Nucleus accumbens (tissue), 56 donors: ENCODE data around the gene SCGB2B2.
"Not testable (repeated sequence)": the region's sequence is repeated elsewhere in the genome, so short reads cannot be mapped to it uniquely, and the experiment has no call there.

Experiments
- DNase-seq, 56 donors: peaks; one replicate each; lab custom pipeline; 2025; lab: John Stamatoyannopoulos, UW

SCGB2B2 gene, protein sequence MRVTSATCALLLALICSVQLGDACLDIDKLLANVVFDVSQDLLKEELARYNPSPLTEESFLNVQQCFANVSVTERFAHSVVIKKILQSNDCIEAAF

DNA sequence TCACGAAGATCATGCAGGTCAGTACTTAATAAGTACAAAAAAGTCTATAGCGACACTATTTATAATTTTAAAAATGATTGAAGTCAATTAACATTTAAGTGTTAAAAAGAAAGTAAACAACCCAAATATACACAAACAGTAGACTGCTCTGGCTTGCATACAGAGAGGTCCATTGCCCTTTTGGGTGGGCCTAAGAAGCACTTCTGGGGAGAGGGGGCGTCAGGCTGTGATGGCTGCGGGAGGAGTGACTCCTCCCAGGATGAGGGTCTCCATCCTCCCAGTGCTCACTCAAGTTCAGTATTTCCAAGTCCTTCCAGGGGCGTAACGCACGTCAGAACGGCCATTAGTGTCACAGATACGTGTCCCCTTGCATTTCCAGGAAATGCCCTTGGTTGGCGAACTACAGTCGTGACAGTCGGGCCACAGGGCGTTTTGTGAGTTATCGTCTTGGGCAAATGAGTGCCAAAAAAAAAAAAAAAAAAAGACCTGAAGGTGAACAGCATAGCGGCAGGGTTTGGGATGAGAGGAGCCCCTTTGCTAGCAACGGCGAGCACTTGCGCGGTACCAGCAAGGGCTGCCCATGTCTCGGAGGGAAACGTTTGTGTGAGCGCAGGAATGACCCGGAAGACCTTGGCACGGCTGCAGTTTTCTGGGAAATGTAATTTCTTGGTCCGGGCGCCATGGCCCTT is at the start of gene SCGB2B2:
TSS of gene SCGB2B2 (minus strand) at position 463 of the 689 bp plus-strand sequence. CDS start 82,596 bp downstream, outside the sequence.
- peak in 46 of 56 donors; percentile 74 to 98 (median 92) for DNase-seq

DNA sequence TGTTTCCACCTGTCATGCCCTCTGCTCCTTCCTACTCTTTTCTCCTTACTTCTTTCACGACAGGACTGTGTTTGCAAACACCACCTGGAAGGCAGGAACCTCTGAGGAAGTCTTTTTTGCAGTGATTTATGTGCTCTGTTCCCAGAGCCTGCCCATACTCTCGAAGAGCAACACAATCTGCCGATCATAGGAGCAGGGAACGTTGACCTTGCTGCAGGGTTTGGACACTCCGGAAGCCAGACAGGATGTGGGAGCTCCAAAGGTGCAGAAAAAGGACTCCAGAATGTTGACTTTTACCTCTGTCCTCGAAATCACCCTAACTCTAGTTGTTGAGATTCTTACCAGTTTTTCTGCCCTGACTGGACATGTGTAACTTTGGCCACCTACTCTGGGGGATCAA is 48.4 kb upstream of the SCGB2B2 start:
- DNase-seq, result no peak

DNA sequence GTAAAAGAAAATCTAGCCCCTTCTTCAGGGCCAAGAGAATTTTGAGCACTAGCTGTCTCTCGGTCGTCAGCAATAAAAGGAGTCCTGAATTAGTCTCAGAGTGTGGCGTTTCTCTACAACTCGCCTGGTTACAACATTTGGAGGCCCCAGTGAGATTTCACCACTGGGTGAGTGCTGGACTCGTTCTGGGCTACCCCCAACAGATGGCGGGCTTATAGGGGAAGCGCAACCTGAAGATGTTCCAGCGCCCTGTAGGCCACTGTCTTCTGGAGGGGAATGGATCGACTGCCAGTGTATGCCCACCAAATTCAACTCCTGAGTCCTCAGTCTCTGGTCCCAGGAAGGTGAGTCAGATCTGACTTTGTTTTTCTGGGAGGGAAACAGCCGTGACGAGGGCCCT is 45.4 kb upstream of the SCGB2B2 start:
- DNase-seq, result no peak

DNA sequence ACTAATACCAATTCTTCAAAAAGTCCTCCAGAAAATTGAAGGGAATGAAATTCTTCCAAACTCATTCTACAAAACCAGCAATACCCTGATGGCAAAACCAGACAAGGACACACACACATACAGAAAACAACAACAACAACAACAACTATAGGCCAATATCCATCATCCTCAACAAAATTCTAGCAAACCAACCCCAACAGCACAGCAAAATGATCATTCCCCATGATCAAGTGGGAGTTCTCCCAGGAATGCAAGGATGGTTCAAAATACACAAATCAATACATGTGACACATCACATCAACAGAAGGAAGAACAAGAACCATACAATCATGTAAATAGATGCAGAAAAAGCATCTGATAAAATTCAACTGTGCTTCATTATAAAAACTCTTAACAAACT is 38.4 kb upstream of the SCGB2B2 start:
- DNase-seq, result no peak

DNA sequence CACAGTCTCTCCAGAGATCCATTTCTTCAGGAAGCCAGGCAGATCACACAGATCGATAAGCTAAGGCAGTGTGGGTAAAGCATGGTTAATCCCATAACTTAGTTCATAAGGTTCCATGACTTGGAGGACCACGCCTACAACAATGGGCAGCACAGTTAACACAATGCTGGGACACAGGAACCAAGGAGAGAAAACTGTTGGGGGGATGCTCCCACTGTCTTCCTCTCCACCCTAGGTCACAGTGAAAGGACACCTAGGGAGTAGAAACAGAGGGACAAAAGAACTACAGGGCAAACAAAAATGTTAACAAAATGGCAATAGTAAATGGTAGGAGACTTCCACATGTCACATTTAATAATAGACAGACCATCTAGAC is 36.3 kb upstream of the SCGB2B2 start:
- DNase-seq, result no peak

DNA sequence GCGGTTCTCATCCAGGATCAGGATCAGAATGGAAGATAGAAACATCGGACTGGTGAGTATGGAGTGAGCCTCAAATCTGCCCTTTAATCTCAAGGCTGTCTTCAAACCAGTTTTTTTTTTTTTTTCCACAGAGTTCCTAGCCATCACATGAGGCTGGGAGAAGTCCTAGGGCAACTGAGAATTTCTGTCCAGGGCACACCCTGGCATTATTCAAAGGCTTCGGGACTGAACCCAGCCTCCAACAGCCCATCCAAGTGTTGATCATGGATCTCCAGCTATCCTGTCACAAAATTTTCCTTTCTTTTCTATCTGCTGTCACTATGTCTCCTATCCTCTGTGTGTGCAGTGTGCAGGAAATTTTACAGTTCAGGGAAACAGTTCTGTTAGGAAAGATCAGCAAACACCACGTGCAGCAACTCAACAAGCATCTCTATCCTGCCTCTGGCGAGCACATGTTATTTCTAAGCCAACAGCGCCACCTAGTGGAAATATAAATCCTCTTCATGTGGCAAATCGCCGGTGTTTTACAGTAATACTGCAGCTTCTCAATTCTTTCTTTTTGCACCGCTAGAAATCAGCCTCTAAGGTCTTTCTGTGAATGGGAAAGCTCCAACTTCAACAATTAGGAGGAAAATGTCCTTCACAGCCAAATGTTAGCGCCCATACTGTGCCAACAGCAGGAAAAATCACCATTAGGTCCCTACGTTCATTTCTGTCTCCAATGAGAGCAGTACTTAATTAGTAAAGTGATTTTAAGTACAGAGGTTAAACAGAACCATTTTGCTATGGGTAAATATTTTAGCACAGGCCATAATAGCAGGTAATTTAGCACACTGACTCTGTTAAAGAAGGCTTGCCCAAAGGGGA is 35.7 kb upstream of the SCGB2B2 start:
- DNase-seq, result peak in 36 of 56 donors; percentile 1 to 60 (median 26)

DNA sequence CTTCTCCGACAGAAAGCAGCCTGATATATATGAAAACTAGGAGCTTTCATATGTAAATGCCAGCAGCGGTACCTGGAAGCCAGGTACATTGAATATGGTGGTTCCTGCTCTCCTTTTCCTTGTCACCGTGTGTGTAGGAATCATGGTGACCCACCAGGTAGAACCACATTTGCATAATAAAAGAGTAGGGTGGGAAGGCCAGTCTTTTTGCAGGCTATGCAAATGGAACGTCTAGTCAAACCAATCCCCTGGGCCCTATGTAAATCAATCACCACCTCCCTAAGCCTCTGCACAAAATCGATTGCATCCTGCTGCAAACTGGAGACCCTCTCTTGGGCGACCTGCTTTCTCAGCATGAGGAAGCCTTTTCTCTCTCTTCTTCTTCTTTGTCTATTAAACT is 34.9 kb upstream of the SCGB2B2 start:
- DNase-seq, result no peak

DNA sequence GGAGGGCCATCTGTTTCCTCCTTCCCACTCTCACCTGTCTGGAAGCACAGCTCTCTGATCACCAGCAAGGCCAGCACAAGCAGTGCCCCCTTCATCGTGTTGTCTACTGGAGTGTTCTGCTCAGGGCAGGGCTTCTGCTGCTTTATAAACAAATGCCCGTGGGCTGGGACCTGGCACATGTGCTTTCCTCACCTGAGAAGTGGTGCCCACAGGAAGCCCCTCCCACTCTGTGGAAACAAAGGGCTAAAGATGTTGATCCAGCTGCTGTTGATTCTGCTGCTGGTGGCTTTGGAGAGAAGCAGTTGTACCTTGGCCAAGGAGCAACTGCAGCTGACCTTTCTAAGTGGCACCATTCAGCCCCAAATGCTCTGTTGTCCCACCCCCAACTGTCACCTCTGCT is 30.7 kb upstream of the SCGB2B2 start:
- no peak for DNase-seq

DNA sequence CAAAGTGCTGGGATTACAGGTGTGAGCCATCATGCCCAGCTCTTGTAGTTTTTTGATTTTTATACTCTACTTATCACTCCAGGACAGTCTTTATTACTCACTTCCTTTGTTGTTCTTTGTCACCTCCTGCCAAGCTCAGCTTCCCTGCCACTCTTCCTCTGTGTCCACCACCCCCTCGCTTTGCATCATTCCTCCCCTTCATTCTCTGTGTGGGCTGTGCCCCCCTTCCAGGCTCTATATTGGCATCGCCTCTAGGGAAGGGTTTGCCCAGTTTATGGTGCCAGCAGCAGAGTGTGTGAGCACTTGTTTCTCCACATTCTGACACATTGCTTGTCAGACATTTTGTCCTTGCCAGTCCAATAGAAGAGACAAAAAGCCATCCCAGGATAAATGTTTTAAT is 15.6 kb upstream of the SCGB2B2 start:
- no peak for DNase-seq

DNA sequence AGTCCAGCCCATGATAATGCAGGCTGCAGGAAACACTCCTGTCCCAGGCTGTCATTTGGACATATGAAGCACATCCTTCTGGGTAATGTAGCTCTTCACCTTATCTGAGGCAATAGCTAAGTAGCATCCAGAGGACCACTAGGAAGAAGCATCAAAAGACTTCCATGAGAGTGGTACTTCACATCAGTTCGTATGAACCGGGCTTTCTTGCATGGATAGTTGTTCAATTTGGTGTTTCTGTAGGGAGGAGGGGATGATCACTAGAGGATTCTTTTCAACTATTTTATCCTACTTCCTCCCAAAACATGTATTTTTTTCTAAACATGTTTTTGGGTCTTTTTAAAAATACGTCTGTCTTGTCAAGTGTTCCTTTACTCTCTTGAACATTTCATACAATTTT is 13.4 kb upstream of the SCGB2B2 start:
- DNase-seq, result no peak

DNA sequence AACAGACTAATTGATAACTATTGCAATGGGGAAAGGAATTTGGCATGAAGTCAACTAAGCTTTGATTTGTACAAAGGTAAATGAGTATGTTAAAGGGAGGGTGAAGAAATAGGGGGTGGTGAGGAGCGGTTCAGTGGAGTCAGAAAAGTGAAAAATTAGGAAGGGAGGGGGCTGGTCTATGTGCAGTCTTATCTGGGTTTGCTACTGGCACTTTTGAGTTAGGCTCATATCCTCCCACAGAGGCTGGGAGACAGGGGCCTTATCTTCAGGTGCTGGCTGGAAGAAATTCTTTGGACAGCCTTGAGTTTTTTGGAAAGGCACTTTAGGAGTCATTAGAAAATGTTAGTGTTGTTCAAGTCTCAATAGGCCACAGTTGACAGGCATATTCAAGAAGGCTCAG is 11.6 kb upstream of the SCGB2B2 start:
- DNase-seq, result no peak

DNA sequence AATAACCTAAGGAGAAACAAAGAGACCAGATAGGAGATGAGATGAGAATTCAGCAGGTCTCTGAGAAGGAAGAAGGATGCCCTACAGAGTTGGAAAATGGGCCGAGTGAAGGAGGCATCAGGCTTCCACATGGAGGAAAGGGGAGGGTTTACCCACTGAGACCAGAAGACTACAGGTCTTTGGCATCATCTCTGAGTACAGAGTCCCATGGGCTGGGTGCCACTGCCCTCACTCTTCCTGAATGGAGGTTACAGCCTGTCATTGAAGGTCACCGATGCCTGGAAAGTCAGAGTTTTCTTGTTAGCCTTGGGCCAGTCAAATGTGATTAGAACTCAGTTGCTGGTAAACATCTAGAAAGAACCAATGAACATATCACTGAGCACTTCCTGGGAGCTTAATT is 10.4 kb upstream of the SCGB2B2 start:
- no peak for DNase-seq

DNA sequence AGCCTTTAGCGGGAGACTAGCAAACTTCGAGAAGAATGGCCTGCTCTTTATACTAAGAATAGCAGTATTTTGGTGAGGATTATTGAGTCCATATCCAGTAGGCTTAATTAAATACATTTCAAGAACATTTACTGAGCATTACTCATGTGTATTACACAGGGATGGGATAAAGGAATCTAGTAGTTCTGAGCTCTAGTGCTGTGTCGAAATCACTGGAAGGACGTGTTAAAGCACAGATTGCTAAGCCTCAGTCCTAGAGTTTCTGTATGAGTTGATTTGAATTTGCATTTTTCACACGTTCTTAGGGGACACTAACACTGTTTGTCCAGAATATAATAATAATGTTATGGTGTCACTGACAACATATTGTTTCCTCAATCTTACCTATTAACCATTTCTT is 9.5 kb upstream of the SCGB2B2 start:
- DNase-seq, result no peak

DNA sequence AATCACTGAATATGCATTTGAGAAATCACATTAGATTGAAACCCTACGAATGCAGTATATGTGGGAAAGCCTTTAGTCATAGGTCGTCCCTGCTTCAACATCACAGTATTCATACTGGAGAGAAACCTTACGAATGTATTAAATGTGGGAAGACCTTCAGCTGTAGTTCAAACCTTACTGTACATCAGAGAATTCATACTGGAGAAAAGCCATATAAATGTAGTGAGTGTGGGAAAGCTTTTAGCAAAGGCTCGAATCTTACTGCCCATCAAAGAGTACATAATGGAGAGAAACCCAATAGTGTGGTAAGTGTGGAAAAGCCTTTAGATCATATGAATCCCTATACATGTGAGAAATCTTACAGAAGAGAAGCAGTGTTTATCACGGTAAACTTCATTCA is 8.3 kb upstream of the SCGB2B2 start:
- DNase-seq, result not testable (repeated sequence)

DNA sequence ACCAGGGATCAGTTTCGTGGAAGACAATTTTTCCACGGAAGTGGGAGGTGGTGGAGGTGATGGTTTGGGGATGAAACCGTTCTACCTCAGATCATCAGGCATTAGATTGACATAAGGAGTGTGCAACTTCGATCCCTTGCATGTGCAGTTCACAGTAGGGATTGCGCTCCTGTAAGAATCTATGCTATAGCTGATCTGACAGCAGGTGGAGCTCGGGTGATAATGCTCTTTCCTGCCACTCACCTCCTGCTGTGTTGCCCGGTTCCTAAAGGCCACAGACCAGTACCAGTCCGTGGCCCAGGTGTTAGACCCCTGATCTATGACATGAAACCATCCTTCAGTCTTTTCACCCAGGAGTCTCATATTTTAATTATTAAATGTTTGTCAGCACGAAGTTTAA is 4.5 kb upstream of the SCGB2B2 start:
- no peak for DNase-seq

DNA sequence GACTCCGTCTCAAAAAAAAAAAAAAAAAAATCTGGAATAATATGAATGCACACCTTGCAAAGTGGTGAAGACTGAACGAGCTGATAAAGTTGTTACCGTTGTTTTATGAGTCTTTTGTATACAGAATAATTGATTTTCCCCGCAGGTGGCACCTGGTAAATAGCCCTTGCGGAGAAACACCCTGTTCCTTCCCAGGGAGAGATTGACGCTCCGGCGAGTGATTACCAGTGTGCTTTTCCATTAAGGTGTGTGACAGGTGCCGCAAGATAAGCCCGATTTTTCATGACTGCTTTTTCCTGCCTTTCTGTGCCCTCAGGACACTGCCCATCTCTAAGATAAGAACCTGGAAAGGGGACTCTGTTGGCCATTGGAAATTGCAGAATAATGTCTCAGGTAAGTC is 1.5 kb upstream of the SCGB2B2 start:
- DNase-seq, result no peak

DNA sequence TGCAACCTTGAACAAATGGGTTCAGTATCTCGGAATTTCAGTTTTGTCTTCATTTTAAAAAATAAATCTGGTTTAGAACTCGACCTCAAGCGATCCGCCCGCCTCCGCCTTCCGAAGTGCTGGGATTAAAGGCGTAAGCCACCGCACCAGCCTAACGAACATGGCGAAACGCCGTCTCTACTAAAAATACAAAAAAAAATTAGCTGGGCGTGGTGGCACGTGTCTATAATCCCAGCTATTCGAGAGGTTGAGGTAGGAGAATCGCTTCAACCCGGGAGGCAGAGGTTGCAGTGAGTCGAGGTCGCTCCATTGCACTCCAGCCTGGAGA is 1.1 kb upstream of the SCGB2B2 start:
- peak in 7 of 56 donors; percentile 32 to 66 (median 53) for DNase-seq

DNA sequence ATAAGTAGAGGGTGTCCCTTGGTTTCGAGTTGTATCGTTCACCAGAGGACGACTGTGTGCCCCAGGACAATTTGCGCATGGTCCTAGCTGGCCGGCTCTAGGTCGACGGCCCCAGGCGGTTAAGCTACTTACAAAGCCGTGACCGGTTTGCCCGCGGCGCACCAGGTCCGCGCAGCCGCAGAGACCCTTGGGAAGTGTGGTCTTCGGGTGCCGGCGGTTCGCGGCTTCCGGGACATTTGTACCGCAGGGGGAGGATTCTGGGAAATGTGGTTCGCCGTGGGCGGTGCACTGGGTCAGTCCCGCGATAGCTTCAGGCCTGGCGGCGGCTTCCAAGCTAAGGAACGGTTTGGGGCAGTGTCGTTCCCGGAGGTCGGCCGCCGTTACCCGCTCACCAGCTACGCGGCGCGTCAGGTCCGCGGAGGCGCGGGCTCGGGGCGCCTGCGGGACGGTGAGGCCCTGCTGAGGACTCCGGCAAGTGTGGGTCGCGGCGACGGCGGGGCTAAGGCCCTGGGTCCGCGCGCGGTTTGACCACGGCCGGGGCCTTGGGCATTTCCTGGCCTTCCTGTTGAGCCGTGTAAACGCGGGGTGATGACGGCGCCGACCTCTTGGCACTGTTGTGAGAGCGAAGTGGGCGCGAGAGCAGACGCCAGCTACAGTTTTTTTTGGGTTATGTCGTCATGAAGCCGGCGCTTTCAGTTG is 576 bp upstream of the SCGB2B2 start, which contains the start of gene ZNF302:
TSS of gene ZNF302 (plus strand) at position 293 of the 699 bp plus-strand sequence. CDS start 1,127 bp downstream, outside the sequence.
- peak; percentile 65 to 98 (median 95) for DNase-seq

DNA sequence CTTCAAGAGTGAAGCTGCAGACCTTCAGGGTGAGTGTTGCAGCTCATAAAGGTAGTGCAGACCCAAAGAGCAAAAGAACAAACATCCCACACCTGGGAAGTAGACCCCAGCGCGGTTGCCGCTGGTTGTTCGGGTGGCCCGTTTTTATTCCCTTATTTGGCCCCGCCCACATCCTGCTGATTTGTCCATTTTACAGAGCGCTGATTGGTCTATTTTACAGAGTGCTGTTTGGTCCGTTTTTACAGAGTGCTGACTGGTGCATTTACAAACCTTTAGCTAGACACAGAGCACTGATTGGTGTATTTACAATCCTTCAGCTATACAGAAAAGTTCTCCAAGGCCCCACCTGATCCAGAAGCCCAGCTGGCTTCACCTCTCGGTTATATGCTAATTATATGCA is 1.0 kb downstream of the SCGB2B2 start:
- no peak for DNase-seq

DNA sequence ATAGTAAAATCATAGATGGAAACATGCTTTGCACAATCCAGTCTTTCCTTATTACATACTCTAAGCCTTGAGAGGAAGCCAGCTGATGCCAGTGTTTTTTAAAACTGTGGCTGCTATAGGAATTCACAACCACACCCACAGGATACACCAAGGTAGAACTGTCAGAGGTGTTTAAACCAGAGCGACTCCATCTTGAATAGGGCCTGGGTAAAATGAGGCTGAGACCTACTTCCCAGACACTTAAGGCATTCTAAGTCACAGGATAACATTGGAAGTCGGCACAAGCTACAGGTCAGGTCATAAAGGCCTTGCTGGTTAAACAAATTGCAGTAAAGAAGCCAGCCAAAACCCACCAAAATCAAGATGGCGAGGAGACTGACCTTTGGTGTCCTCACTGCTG is 1.7 kb downstream of the SCGB2B2 start:
- no peak for DNase-seq

DNA sequence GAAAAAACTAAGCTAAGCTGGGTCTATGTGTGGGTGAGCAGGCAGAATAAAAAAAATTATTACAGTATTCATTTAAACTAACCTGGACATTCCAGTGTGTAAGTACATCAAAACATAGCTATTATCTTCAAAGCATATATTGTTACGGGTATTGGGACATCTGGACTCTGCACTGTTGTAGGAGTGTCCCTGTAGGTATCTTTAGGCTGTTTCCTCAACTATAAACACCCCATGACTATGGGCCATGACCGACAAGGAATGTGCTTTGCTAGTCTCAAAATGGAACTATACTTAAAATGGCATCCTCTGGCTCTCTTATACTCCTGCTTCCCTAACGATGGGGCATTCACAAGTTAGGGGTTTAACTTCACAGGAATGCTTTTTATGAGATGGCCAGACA is 3.4 kb downstream of the SCGB2B2 start:
- DNase-seq, result no peak
